Measurements from ENCODE around the gene ARMCX2. TPM values are rescaled to one million over a fixed set of nuclear protein-coding genes. Genes with fewer than 3 reads are reported as not detected.
"Not testable (repeated sequence)": the region's sequence is repeated elsewhere in the genome, so short reads cannot be mapped to it uniquely, and the experiment has no call there.

Gene ARMCX2
- polyA plus RNA-seq (ENCODE audit: insufficient read length in 4 of 4), result 100 to 1,000 TPM; 102 to 137 (median 107) TPM

DNA sequence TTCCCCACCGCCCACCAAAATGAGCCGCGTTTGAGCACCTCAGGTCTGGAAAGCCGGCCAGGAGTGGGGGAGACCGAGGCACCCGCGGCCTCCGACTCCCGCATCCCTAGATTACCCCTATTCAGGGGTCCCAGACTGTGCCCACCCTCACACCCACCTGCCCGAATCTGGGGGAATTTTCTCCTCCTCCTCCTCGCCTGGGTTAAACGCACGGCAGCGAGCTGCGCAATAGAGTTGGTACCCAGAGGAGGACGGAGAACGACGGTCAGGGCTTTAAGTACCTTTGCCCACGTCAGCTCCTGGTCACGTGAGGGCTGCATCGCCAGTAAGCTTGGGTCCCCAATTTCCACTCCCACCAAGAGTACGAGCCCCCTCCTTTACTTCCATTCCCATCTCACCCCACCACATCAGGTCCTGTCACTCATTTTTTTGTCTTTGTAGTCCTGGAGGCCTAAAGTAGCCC, at the start of gene ARMCX2:
Gene ARMCX2 (minus strand): TSS at position 250 of the 463 bp plus-strand sequence. CDS start 2,262 bp downstream, outside the sequence.
- peak; percentile 24 to 54 (median 34) for DNase-seq (ENCODE audit: low read depth in 4 of 4, low spot score in 3 of 4)

DNA sequence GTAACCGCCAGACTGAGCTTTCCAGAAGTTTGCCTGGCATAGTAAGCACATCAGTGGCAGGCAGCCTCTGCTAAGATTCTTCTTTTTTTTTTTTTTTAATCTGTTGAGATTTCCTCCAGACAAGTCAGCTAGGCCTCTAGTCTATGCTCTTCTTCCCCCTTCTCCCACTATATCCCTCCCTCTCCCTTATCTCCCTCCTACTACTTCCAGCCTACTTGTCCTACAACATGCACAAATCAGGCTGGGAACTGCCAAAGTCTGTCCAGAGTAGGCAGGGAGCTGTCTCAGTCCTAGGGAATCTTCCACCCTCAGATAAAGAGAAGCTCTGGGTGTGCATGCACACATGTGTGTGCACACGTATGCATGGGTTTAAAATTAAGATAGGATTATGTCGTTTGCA, 49.7 kb upstream of the ARMCX2 start:
- no peak for DNase-seq (ENCODE audit: low read depth in 4 of 4, low spot score in 3 of 4)

DNA sequence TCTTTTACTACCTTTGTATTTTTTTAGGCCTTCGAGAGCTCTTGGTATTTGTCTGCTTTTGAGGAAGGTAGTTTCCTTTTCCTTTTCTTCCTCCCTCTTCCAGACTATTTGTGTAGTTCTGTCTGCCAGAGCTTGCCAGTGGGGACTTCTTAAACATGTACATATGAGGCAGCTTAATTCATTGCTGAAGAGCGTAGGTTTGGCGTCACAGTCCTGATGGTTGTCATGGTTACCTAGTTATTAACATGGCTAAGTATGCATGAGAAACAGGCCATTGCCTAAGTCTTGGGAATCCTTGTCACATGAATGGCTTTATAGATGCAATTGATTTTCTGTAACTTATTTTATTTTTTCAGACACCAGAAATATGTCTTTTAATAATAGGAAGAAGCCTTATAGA, 48.5 kb upstream of the ARMCX2 start:
- DNase-seq (ENCODE audit: low read depth in 4 of 4, low spot score in 3 of 4), result no peak

DNA sequence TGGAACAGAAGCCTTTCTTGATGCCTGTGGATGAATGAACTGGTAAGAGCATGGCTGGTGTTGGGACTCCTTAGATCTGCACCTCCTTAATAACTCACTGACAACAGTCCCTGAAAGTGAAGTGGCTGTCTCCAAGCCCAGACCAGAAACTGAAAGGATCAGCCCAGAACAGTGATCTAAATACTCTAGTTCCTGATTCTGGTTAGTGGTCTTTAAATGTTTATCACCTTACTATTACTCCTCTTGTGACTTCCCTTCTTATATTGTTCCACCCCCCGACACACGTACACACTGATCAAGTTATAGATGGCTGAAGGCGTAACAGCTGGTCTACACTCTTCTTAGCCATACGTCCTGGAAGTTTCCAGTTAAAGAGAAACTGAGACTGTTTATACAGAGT, 33.8 kb upstream of the ARMCX2 start:
- no peak for DNase-seq (ENCODE audit: low read depth in 4 of 4, low spot score in 3 of 4)

DNA sequence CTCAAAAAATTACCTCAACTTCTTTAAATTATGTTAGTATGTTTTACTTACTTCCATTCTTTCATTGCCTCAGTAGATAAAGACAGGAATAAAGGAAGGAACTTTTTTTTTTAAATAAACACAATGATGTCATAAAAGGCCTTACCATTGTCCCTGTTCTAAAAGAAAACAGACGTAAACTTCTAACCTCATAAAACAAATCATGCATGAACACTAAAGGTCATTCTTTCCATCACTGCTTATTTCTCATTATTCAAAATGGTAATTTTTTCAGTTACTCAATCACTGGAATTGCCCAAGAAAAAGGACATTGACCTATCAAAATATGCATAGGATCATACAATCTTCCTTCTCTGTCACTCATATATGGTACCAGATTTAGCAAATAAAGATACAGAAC, 32.2 kb upstream of the ARMCX2 start:
- DNase-seq (ENCODE audit: low read depth in 4 of 4, low spot score in 3 of 4), result no peak

DNA sequence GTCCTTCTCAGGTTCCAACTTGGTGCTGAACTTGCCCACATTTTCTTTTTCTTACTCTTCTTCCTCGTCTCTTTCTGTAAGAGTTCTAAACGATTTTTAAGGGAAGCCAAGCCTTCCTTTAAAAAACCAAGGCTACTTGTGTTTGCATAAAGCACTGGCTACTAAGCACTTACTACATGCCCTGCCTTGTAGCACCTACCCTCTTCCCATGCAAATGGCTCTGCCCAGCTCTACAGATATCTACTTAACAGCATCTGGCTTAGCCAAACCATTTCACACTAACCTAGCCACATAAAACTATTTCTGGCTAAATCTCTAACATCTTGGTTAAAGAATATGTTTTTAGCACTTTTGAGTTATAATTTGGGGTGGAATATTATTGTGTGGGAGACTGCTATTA, 26.9 kb upstream of the ARMCX2 start:
- DNase-seq (ENCODE audit: low read depth in 4 of 4, low spot score in 3 of 4), result no peak

DNA sequence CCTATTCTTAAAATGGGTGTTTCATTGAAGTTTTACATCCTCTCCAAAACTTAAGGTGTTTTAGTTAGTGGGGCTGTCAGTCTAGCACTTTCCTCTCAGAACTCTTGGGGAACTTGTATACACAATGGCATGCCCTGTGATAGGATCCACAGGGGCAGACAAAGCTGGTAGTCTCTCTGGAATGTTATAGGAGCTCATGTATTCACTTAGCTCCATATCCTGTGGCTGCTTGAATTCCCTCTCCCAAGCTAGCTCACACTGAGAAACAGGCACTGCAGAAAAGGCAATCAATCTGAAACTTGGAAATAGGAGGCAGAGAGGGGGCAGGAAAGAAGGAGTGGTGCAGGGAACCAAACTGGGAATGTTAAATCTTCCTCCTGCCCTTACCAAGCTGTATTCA, 26.3 kb upstream of the ARMCX2 start:
- DNase-seq (ENCODE audit: low read depth in 4 of 4, low spot score in 3 of 4), result no peak

DNA sequence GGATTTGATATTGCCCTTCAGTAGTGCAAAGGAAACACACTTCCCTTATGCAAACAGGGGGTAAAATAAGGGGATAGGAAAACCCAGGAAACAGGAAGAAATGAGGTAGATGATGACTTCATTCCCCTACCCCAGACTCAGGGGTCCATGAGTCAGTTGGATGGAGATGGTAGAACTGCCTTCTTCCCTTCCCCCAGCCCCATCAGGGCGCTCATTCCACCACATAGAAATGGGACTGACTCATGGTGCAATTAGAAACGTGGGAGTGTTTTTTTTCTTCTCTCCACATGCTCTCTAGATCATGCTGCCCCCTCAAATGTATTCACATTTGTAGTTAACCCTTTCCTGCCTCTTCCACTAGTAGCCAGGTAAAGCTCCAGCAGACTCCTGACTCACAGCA, 23.1 kb upstream of the ARMCX2 start:
- no peak for DNase-seq (ENCODE audit: low read depth in 4 of 4, low spot score in 3 of 4)

DNA sequence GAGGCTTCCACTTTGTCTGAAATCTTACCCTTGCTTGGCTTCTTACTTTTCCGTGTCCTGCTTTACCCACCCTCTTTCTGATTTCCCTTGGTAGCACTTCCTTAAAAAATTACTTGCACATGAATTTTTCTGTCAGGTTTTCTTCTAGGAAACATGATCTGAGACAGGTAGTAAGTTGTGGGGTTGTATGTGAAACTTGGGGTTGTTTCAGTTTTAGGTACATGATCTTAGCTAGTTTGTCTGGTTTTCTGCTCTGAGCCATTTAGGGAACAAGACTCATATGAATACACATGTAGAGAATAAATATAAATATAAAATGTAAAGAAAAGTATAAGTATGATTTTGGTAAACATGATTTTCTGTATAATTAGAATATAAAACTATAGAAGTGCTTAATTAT, 17.4 kb upstream of the ARMCX2 start:
- DNase-seq (ENCODE audit: low read depth in 4 of 4, low spot score in 3 of 4), result no peak

DNA sequence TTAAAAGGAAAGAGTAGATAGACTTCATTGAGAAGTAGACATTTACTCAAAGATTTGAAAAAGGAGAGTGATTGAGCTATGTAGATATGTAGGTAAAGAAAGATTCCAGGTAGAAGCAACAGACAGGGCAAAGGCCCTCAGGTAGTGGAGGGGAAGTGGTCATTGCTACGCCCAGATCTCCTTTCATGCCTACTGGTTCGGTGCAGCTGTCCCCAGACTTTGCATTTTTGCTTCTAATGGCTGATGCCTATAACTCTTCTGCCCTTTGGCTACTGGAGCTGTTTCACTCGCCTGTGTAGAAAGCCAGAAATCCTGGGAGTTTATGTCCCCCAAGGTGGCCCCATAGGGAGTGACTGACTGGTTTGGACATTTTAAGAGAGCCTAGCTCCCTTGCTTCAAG, 16.9 kb upstream of the ARMCX2 start:
- DNase-seq (ENCODE audit: low read depth in 4 of 4, low spot score in 3 of 4), result no peak

DNA sequence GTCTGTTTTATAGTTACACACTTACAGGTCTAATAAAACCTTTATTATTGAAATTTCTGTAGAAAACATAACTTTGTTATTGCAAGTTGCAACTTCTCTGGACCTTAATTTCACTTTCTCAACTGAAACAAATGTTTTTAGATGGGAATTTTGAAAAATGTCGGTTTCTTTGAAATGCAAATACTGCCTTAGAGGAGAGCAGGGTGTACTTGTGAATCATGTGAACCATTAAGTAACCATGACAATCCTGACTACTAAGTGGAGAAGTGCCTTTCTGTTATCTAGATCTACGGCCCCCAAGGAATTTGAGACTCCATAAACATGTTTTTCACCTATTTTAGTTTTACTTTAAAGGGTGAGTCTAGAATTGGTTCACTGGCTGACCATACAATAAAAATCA, 8.5 kb upstream of the ARMCX2 start:
- no peak for DNase-seq (ENCODE audit: low read depth in 4 of 4, low spot score in 3 of 4)

DNA sequence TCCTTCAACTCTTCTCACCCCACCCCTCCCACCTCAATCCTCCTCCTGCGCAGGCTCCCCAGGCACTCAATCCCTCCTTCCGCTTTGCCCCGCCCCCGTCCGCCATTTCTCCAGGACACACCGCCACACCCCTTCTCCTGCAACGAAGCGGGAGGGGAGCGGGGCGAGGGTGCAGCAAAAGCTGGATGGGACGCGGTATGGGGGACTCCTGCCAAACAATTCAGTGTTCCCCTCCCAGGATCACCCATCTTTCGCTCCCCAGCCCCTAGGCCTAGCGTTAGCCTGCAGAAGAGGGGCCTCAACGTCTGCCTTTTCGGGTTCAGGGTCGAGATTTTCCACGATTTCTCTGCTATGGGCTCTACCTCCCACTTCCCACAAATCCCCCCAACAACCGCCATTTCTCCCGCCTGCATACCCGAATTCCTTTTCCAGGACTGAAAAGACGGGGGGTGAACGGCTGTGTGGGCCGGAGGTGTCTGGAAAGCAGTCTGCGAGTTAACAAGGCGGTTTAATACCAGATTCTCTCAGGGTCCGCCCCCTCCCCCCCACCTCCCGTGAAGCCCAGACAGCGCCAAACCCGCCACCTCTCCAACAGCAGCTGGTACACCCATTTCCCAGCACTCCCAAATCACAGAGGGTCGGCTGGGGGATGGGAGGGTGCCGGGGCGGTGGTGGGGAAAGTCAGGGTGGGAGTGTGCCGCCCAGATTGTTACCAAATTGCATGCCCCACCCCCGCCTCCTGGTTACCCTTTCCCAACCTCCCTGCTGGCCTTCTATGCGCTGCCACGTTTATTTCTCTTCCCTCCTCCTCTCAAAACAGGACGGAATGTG, 774 bp downstream of the ARMCX2 start:
- peak; percentile 25 to 60 (median 32) for DNase-seq (ENCODE audit: low read depth in 4 of 4, low spot score in 3 of 4)

DNA sequence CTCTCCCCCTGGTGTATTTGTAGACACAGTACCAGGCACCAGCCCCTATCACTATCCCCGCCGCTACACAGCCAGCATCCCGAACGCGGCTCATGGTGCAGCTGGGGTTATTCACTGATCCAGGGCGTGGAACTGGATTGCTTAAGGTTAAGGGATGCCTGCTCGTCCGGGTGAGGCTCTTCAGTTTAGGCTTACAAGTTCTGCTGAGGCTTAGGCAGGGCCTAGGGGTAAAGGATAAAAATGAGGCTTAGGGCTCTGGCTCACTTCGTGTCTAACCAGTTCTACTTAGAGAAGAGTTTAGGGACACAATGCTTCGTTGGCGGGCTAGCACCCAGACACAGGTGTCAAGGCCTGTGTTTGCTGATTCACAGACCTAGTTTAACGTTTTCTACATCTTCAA, 2.2 kb downstream of the ARMCX2 start:
- no peak for DNase-seq (ENCODE audit: low read depth in 4 of 4, low spot score in 3 of 4)

DNA sequence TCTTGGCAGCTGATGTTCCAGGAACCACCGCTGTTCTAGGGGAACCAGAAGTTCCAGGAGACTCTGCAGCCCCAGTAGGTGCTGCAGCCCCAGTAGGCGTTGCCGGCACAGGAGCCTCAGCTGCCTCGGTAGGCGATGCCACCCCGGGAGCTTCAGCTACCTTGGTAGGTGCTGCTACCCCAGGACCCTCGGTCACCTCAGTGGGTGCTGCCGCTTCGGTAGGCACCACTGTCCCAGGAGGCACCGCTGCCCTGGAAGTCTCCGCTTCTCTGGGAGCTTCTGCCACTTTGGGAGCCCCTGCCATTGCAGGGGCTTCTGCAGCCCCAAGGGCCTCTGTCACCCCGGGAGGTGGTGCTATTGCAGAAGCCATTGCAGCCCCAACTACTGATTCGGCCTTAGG, 2.8 kb downstream of the ARMCX2 start:
- no peak for DNase-seq (ENCODE audit: low read depth in 4 of 4, low spot score in 3 of 4)

DNA sequence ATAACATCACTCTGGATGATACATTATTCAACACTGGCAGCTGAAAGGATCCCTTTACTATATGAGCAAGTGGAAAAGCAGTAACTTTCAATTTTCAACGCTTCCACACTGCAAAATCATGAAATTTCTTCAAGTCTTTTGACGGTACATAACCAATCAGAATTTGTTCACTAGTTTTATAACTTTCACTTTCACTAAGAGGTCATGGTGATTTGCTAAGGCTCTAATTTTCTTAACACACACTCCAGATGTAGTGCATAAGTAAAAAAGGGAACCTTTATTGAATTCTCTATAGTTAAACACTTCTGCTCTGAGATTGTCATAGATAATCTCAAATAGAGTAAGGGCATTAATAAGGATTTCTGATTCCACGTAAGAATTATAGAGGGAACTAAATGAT, 4.1 kb downstream of the ARMCX2 start:
- DNase-seq (ENCODE audit: low read depth in 4 of 4, low spot score in 3 of 4), result no peak

DNA sequence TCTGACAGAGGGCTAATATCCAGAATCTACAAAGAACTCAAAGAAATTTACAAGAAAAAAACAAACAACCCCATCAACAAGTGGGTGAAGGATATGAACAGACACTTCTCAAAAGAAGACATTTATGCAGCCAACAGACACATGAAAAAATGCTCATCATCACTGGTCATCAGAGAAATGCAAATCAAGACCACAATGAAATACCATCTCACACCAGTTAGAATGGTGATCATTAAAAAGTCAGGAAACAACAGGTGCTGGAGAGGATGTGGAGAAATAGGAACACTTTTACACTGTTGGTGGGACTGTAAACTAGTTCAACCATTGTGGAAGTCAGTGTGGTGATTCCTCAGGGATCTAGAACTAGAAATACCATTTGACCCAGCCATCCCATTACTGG, 11.9 kb downstream of the ARMCX2 start:
- not testable (repeated sequence) for DNase-seq (ENCODE audit: low read depth in 4 of 4, low spot score in 3 of 4)

DNA sequence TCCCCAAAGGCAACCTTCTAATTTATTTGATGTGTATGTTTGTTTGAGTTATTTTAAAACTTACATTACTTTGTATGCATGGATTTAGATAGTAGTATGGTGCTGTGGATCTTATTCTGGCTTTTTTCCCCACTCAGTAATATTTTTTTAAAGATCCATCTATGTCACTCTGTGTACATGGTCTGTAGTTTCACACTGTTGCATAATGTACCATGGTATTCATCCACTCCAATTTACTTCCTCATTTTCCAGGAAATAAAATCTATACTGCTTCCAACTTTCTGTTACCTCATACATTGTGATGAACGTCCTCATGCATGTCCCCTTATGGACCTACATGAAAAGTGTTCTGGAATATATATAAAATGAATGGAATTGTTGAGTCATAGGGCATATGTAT, 17.6 kb downstream of the ARMCX2 start:
- DNase-seq (ENCODE audit: low read depth in 4 of 4, low spot score in 3 of 4), result no peak

DNA sequence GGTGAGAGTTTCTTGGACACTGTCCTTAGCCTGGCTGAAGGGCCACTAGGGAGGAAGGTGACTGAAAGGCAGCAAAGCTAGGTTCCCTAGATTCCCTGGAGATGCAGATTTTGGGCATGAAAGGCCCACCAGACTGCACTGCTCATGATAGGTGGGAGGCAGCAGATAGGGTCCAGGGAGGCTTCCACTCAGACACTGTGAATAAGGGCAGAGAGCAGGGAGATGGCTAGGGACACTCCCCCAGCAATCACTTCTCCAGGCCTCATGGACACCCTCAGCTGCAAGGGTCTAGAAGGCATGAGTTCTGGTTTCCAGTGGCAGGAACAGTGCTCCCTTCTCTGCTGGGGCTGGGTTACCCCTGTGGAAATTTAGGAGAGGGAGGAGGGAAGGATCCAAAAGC, 20.1 kb downstream of the ARMCX2 start:
- DNase-seq (ENCODE audit: low read depth in 4 of 4, low spot score in 3 of 4), result no peak

DNA sequence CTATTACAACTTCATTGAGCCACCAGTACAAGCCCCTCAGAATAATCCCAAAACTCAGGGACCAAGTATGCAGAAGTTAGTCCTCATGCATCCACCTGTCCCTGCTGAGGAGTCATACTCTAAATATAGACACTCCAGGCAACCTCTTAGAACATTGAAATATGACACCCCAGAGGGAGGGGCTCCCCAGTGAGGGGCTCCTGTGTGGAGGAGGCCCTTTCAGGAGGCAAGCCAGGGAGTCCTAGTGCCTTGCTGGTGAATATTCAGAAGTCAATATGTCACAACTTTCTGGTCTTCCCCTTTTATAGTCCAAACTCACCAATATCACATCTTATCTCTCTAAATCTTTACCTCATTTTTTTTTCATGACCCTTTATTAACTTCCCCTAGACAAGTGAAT, 40.3 kb downstream of the ARMCX2 start:
- DNase-seq (ENCODE audit: low read depth in 4 of 4, low spot score in 3 of 4), result peak in 1 of 4 donors; percentile 8

DNA sequence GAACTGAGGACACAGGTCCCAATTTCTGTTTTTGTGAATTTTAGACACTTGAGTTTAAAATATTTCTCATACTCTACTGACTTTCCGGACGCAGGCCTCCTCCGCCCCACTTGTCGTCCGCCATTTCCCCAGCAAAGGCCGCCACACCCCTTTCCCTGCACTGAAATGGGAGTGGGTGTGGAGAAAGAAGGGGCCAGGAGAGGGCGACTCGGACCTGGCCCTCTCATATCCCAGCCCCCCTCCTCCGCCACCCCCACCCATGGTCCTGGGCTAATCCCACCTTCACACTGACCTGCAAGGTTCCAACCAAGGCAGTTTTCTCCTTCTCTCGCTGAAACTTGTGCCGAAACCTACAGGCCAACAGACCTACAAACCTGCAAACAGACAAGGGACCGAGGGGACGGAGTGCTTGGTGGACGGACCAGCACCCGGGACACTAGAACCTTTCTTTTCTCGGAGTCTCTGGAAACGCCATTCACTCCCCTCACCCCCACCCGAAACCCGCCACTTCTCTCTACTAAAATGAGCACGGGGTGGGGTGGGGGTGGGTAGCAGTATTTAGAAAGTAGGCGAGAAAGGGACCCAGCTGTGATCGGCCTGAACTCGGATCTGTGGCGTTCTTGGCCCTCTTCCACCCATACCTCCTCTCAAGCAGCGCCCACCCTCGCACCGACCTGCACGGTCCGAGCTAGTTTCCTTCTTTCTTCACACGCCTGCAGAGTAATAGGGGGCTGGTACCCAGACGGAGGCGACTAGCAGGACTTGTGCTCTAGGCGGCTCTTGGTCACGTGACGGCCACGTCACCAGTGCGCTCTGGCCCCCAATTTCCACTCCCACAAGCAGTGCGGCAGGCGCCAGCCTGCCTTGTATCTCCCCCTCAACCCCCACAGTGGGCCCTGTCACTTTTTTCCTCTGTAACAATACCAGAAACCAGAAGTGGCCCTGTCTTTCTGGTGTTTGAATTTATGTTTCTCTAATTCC, 42.1 kb downstream of the ARMCX2 start, which contains the start of gene ARMCX6:
Gene ARMCX6 (minus strand): TSS at position 790 of the 981 bp plus-strand sequence. CDS start 1,380 bp downstream, outside the sequence.
- DNase-seq (ENCODE audit: low read depth in 4 of 4, low spot score in 3 of 4), result peak in 3 of 4 donors; percentile 65 to 68 (median 68)

DNA sequence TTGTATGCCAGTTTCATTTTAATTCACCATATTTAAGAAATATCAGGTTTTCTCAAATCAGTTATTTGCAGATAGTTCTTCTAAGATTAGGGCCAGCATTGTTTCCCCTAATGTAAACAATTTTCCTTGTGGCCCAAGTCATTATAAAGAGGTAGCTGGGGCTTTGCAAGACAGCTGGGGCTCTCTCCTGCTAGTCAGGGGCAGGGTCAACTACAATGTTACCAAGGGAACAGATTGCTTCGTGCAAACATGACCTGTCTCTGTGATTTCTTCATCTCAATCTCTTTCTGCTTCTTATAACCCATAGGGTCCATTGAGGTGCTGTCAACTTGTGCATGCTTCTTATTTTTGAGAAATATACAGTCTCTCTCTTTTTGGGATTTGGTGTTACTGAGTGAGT, 53.9 kb downstream of the ARMCX2 start:
- no peak for DNase-seq (ENCODE audit: low read depth in 4 of 4, low spot score in 3 of 4)

Data from right renal pelvis (tissue), 4 donors.